ENCODE data around the gene DNPH1. TPM values are rescaled to one million over a fixed set of nuclear protein-coding genes. Genes with fewer than 3 reads are reported as not detected.

The DNPH1 gene
- total RNA-seq, 2 experiments from 2014 or later: 42.2 to 43.7 TPM

- Mint-ChIP-seq H3K9me3 (no peaks in the 10 kb centered on the region), H3K27me3 (no peaks in the 10 kb centered on the region), H3K27ac (peak overlapping the region; percentile 17), H3K4me3 (no peak overlapping the region), H3K36me3 (peaks cover 23% of the 10 kb centered on the region), H3K4me1 (peaks cover 31% of the 10 kb centered on the region)
- no peak for DNase-seq
- no peak for ATAC-seq (ENCODE audit: low read depth)
- POLR2A ChIA-PET: interaction anchor here (0.5 kb wide), 1 partner anchor 381 kb away, joined by 3 read pairs; no protein-coding TSS in a partner anchor
These were observed 42.6 kb downstream of the DNPH1 start for GRCh38 chr6:43186706-43187105.

- H3K4me1 Mint-ChIP-seq: peaks cover 36% of the 10 kb centered on the region
- H3K27ac Mint-ChIP-seq: peak overlapping the region; percentile 17
- ATAC-seq (ENCODE audit: low read depth) (no peak), DNase-seq (peak; percentile 20)
- peaks cover 23% of the 10 kb centered on the region for H3K36me3 Mint-ChIP-seq
- H3K4me3 Mint-ChIP-seq: no peak overlapping the region
- H3K9me3 Mint-ChIP-seq: no peaks in the 10 kb centered on the region
- POLR2A ChIA-PET: interaction anchor here (0.6 to 0.9 kb wide), 2 partner anchors 43 to 184 kb away, joined by 3 read pairs; partner anchors contain the start of genes DNPH1 and ZNF318
- no peaks in the 10 kb centered on the region for H3K27me3 Mint-ChIP-seq
These were observed 43.3 kb downstream of the DNPH1 start for GRCh38 chr6:43186019-43186418.

DNA sequence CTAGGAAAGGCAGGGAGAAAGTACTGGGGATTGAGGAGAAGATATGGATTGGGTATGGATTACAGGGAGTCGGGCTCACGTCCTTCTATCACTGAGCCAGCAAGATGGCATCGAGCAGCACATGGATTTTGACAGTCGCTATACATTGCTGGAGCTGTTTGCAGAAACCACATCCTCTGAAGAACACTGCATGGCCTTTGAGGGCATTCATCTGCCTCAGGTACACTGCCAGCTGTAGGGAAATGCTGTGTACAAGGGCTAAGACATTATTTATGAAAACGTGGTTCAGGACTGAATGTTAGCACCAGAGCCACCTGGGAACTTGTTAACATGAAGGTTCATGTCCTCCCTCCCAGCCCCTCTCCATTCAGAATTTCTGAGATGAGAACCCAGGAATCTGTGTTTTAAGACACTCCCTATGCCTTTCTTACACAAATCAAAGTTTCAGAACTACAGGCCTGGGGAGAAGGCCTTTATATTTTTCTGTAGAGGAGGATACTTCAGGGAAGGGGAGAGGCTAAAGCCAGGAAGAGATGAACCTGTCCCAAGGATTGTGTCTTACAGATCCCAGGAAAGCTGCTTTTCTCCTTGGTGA, 43.8 kb downstream of the DNPH1 start:
- no peaks in the 10 kb centered on the region for H3K9me3 Mint-ChIP-seq
- H3K27me3 Mint-ChIP-seq: no peaks in the 10 kb centered on the region
- peaks cover 23% of the 10 kb centered on the region for H3K36me3 Mint-ChIP-seq
- POLR2A ChIA-PET: interaction anchor here (0.6 to 1.5 kb wide), 3 partner anchors 11 to 184 kb away, joined by 3 to 5 read pairs (median 3); partner anchors contain the start of genes DNPH1 and ZNF318
- DNase-seq (peak; percentile 7), ATAC-seq (ENCODE audit: low read depth) (peak; percentile 49)
- peaks cover 35% of the 10 kb centered on the region for H3K4me1 Mint-ChIP-seq
- peak overlapping the region; percentile 72 for H3K27ac Mint-ChIP-seq
- H3K4me3 Mint-ChIP-seq: peak overlapping the region; percentile 20

GRCh38 chr6:43184268-43184985, 44.9 kb downstream of the DNPH1 start:
- H3K4me1 Mint-ChIP-seq: peaks cover 35% of the 10 kb centered on the region
- no peaks in the 10 kb centered on the region for H3K27me3 Mint-ChIP-seq
- no peak for ATAC-seq (ENCODE audit: low read depth)
- H3K36me3 Mint-ChIP-seq: peaks cover 23% of the 10 kb centered on the region
- peak overlapping the region; percentile 52 for H3K4me3 Mint-ChIP-seq
- H3K9me3 Mint-ChIP-seq: no peaks in the 10 kb centered on the region
- POLR2A ChIA-PET: interaction anchor here (0.9 to 1.5 kb wide), 3 partner anchors 10 to 131 kb away, joined by 3 to 5 read pairs (median 3); partner anchors contain the start of gene CUL7
- DNase-seq: no peak
- peak overlapping the region; percentile 60 for H3K27ac Mint-ChIP-seq

DNA sequence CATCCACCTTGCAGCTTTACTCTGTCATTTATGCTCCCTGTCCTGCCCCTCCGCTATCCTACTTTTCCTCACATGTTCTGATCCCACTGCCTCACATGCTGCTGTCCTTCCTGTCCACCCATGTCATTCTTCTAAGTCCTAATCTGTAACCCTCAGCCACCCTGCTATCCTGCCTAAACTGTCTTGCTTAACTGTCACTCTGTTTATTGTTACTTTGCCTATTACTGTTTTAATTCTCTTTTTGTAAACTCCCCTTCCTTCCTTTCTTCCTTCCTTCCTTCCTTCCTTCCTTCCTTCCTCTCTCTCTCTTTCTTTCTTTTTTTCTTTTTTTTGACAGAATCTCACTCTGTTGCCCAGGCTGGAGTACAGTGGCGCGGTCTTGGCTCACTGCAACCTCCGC, 45.8 kb downstream of the DNPH1 start:
- peak overlapping the region; percentile 94 for H3K27ac Mint-ChIP-seq
- peaks cover 35% of the 10 kb centered on the region for H3K4me1 Mint-ChIP-seq
- no peak for DNase-seq
- POLR2A ChIA-PET: interaction anchor here (1.2 to 2.7 kb wide), 3 partner anchors 11 to 46 kb away, joined by 3 to 22 read pairs (median 6); partner anchors contain the start of genes DNPH1 and SRF
- peaks cover 27% of the 10 kb centered on the region for H3K36me3 Mint-ChIP-seq
- H3K9me3 Mint-ChIP-seq: no peaks in the 10 kb centered on the region
- peak overlapping the region; percentile 99 for H3K4me3 Mint-ChIP-seq
- ATAC-seq (ENCODE audit: low read depth): no peak
- H3K27me3 Mint-ChIP-seq: no peaks in the 10 kb centered on the region

DNA sequence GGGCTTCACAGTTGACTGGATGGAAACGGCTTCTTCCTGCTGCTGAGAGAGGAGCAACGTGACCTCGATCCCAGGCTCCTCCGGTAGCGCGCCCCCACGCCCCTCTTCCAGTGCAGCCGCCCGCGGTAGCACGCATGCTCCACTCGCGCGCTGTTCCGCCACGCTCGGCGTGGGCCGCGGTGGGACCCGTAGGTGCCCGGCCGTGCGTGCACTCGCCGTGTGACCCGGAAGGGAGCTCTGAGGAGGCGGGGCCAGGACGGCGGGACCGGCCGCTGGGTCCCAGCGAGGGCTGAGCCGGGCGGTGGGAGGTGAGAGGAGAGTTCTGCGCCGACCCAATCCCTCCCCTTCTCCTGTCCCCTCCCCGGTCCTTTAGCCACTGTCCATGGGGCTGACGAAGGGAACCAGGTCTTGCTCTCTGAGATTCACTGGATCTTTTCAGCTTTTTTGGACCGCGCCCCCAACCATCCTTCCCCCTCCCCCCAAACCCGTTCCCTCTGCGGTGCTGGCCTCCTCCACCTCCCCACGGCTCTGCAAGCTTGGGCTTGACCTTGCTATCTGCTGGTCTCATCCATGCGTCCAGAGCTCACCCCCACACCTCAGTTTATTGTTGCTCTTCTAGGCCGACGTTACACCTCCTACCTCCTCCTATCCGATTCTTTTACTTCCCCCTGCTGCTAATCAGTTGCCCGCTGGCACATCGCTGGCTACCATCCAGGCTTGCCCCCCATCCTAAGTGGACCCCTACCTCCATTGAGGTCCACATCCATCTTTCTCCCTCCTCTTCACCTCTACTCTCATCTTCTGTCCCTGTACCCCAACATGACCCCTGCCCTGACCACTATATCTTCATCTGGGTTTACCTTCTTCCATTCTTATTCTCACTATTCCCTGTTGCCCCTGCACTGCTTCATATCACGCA, 47.1 kb downstream of the DNPH1 start, which contains the start of gene CUL9:
TSS of gene CUL9 (plus strand) at position 255 of the 919 bp plus-strand sequence. CDS start 2,115 bp downstream, outside the sequence.
- peak; percentile 94 for ATAC-seq (ENCODE audit: low read depth)
- peak; percentile 89 for DNase-seq
- Mint-ChIP-seq H3K27ac (peak within 1 kb of the TSS; percentile 94), H3K36me3 (peaks cover 28% of the 10 kb centered on the region), H3K4me1 (peaks cover 35% of the 10 kb centered on the region), H3K9me3 (no peaks in the 10 kb centered on the region), H3K27me3 (no peaks in the 10 kb centered on the region), H3K4me3 (peak within 1 kb of the TSS; percentile 99)
- POLR2A ChIA-PET: interaction anchor here (0.6 to 2.7 kb wide), 11 partner anchors 10 to 1065 kb away, joined by 3 to 22 read pairs (median 3); partner anchors contain the start of genes CNPY3, DNPH1, HSP90AB1 and PEX6

- Mint-ChIP-seq H3K36me3 (peaks cover 27% of the 10 kb centered on the region), H3K4me1 (peaks cover 35% of the 10 kb centered on the region), H3K9me3 (no peaks in the 10 kb centered on the region), H3K27ac (peak overlapping the region; percentile 94), H3K27me3 (no peaks in the 10 kb centered on the region), H3K4me3 (peak overlapping the region; percentile 99)
- ATAC-seq (ENCODE audit: low read depth) (no peak), DNase-seq (no peak)
- POLR2A ChIA-PET: interaction anchor here (0.6 to 2.7 kb wide), 7 partner anchors 9 to 1017 kb away, joined by 3 to 22 read pairs (median 3); partner anchors contain the start of genes CNPY3, PEX6 and SRF
These were observed 47.7 kb downstream of the DNPH1 start for GRCh38 chr6:43181621-43181941.

DNA sequence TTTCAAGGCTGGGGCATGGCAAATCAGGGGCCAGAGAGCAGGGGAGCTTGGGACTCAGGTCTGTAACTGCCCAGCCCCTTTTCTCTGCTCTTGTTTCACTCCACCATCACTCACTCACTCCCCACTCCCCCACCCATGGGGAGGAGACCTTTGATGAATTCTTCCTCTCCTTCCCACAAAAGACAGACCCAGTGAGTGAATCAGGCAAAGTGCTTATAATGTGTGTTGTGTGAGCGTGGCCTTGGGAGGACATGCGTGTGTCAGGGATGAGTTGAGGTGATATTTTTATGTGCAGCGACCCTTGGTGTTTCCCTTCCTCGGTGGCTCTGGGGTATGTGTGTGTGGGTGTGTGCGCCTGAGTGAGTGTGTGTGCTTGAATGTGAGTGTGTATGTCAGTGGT, 48.3 kb downstream of the DNPH1 start:
- H3K36me3 Mint-ChIP-seq: peaks cover 26% of the 10 kb centered on the region
- DNase-seq (no peak), ATAC-seq (ENCODE audit: low read depth) (no peak)
- H3K9me3 Mint-ChIP-seq: no peaks in the 10 kb centered on the region
- POLR2A ChIA-PET: interaction anchor here (0.9 to 2.7 kb wide), 3 partner anchors 8 to 202 kb away, joined by 3 to 22 read pairs (median 8); partner anchors contain the start of genes DNPH1, PEX6 and SRF
- no peaks in the 10 kb centered on the region for H3K27me3 Mint-ChIP-seq
- H3K4me3 Mint-ChIP-seq: peak overlapping the region; percentile 56
- H3K27ac Mint-ChIP-seq: peak overlapping the region; percentile 94
- peaks cover 38% of the 10 kb centered on the region for H3K4me1 Mint-ChIP-seq

DNA sequence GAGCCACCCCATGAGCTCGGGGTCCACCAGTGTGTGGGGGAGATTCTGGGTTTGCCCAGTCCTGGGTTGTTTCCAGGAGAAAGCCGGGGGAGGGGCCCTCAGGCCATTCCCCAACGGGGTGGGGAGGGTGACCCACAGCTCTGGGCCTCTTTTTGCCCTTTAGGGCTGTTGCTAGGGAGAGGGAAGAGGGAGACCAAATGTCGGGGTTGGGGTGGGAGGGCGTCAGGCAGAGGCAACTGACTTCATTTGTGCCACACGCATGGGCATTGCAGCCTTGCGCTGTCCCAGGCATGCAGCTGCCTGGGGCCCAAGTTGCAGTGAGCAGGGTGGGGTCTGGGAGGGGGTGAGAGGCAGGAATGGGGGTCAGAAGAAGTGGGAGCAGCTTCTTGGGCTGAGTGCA, 49.2 kb downstream of the DNPH1 start:
- no peaks in the 10 kb centered on the region for H3K27me3 Mint-ChIP-seq
- no peaks in the 10 kb centered on the region for H3K9me3 Mint-ChIP-seq
- no peak overlapping the region for H3K27ac Mint-ChIP-seq
- peaks cover 42% of the 10 kb centered on the region for H3K4me1 Mint-ChIP-seq
- ATAC-seq (ENCODE audit: low read depth): no peak
- POLR2A ChIA-PET: interaction anchor here (1.5 kb wide), 1 partner anchor 49 kb away, joined by 8 read pairs; the partner anchor contains the start of gene DNPH1
- no peak for DNase-seq
- peaks cover 26% of the 10 kb centered on the region for H3K36me3 Mint-ChIP-seq
- H3K4me3 Mint-ChIP-seq: no peak overlapping the region

- Mint-ChIP-seq H3K4me3 (no peak overlapping the region), H3K9me3 (no peaks in the 10 kb centered on the region), H3K4me1 (peaks cover 42% of the 10 kb centered on the region), H3K27ac (peak overlapping the region; percentile 16), H3K27me3 (no peaks in the 10 kb centered on the region), H3K36me3 (peaks cover 25% of the 10 kb centered on the region)
- DNase-seq (no peak), ATAC-seq (ENCODE audit: low read depth) (no peak)
- POLR2A ChIA-PET: no interaction called here
These were observed 50.1 kb downstream of the DNPH1 start for GRCh38 chr6:43178951-43179830.

DNA sequence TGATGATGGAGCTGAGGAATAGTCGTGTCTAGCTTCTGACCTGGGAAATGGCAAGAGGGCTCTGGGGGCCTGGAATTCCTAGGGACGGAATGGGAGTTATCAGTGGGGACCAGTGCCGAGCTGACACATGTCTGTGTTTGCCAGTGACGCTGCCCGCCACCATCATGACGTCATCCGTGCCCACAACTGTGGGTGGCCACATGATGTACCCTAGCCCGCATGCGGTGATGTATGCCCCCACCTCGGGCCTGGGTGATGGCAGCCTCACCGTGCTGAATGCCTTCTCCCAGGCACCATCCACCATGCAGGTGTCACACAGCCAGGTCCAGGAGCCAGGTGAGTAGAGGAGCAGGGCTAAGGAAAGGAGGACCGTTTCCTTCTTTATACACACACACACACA, 51.1 kb downstream of the DNPH1 start:
- POLR2A ChIA-PET: interaction anchor here (0.7 kb wide), 1 partner anchor 51 kb away, joined by 3 read pairs; no protein-coding TSS in a partner anchor
- ATAC-seq (ENCODE audit: low read depth) (no peak), DNase-seq (no peak)
- H3K27me3 Mint-ChIP-seq: no peaks in the 10 kb centered on the region
- no peak overlapping the region for H3K4me3 Mint-ChIP-seq
- peaks cover 42% of the 10 kb centered on the region for H3K4me1 Mint-ChIP-seq
- H3K9me3 Mint-ChIP-seq: no peaks in the 10 kb centered on the region
- no peak overlapping the region for H3K27ac Mint-ChIP-seq
- peaks cover 22% of the 10 kb centered on the region for H3K36me3 Mint-ChIP-seq

DNA sequence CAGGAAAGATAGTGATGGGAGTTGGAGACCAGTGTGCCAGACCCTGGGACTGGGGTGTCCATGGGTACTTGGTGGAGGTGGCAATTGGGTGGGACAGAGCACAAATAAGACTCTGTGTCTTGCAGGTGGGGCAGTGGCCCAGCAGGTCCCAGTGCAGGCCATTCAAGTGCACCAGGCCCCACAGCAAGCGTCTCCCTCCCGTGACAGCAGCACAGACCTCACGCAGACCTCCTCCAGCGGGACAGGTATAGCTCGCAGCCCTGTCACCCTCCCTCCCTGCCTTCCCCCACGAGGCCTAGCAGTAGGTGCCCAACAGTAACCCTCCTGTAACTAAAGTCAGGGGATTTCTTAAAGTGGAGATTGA, 52.9 kb downstream of the DNPH1 start:
- H3K4me1 Mint-ChIP-seq: peaks cover 38% of the 10 kb centered on the region

More for the DNA sequence above, 52.9 kb downstream of the DNPH1 start:
- no peak for DNase-seq
- no peaks in the 10 kb centered on the region for H3K27me3 Mint-ChIP-seq
- peak overlapping the region; percentile 72 for H3K27ac Mint-ChIP-seq
- H3K9me3 Mint-ChIP-seq: no peaks in the 10 kb centered on the region
- H3K4me3 Mint-ChIP-seq: no peak overlapping the region
- peaks cover 25% of the 10 kb centered on the region for H3K36me3 Mint-ChIP-seq
- no peak for ATAC-seq (ENCODE audit: low read depth)
- POLR2A ChIA-PET: interaction anchor here (0.7 kb wide), 1 partner anchor 76 kb away, joined by 4 read pairs; no protein-coding TSS in a partner anchor
